Measurements from ENCODE around the gene FTL.
"Not testable (repeated sequence)": the region's sequence is repeated elsewhere in the genome, so short reads cannot be mapped to it uniquely, and the experiment has no call there.

The FTL gene

DNA sequence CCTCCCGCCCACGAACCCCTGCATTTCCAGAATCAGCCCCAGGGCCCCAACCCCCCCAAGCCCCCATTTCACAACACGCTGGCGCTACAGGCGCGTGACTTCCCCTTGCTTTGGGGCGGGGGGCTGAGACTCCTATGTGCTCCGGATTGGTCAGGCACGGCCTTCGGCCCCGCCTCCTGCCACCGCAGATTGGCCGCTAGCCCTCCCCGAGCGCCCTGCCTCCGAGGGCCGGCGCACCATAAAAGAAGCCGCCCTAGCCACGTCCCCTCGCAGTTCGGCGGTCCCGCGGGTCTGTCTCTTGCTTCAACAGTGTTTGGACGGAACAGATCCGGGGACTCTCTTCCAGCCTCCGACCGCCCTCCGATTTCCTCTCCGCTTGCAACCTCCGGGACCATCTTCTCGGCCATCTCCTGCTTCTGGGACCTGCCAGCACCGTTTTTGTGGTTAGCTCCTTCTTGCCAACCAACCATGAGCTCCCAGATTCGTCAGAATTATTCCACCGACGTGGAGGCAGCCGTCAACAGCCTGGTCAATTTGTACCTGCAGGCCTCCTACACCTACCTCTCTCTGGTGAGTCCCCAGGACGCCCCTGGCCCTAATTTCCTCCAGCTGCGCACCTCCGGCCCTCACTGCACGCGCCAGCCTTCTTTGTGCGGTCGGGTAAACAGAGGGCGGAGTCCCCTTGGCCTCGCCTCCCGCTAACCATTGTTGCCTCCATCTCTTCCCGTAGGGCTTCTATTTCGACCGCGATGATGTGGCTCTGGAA lies at the start of gene FTL:
Gene FTL (plus strand): TSS at position 270 of the 766 bp plus-strand sequence. CDS start 199 bp downstream, at position 469.
- DNase-seq = peak; percentile 96

DNA sequence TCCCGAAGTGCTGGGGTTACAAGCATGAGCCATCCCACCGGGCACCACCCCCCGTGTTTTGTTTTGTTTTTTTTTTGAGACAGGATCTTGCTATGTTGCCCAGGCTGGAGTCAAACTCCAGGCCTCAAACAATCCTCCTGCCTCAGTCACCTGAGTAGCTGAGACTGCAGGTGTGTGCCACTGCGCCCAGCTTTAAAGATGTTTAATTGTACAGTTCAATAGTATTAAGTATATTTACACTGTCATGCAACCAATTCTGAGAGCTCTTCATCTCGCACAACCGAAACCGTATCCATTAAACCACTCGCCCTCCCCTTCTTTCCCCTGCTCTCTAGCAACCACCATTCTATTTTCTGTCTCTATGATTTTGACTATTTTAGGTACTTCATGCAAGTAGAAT lies 49.4 kb upstream of the FTL start:
- DNase-seq = no peak

DNA sequence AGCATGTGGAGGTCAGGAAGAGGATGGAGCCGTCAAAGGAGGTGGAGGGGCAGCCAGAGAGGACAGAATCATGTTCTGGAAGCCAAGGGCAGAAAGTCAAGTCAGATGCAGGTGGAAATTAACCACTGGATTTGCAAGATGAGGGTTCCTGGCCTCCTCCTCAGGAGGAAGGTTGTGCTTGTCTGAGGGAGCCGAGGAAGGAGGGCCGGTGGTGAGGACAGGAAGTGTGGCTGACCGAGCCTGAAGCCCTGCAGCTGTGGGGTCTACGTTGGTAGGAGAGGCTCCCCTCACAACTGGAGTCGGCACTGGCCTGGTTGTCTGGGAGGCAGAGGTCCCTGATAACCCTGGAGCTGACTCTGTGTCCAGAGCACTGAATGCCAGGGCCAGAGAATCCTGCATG lies 47.0 kb upstream of the FTL start:
- no peak for DNase-seq

DNA sequence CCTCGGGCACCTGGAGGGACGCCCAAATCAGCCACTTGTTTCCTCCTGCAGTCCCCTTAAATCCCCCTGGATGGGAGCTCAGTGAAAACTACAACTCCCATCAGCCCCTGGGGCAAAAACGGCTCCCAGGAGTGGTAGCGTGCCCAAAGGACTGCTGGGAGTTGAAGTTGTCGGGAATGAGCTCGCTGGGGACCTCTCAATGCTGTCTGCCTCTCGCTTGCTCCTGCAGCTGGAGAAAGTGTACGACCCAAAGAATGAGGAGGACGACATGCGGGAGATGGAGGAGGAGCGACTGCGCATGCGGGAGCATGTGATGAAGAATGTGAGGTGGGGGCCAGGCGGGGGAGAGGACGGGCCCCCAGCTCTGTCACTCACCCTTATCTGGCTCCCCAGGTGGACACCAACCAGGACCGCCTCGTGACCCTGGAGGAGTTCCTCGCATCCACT lies 46.3 kb upstream of the FTL start:
- DNase-seq = no peak

DNA sequence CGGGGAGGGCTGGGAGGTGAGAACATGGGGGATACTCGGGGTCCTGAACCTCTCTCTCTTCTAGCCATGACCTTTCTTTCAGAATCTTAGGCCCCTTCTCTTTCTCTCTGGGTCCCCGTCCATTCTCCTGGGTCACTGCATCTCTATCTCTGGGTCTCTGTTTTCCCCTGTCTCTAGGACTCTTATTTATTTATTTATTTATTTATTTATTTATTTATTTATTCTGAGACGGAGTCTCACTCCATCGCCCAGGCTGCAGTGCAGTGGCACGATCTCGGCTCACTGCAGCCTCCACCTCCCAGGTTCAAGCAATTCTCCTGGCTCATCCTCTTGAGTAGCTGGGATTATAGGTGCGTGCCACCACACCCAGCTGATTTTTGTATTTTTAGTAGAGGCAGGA lies 45.8 kb upstream of the FTL start:
- DNase-seq = not testable (repeated sequence)

DNA sequence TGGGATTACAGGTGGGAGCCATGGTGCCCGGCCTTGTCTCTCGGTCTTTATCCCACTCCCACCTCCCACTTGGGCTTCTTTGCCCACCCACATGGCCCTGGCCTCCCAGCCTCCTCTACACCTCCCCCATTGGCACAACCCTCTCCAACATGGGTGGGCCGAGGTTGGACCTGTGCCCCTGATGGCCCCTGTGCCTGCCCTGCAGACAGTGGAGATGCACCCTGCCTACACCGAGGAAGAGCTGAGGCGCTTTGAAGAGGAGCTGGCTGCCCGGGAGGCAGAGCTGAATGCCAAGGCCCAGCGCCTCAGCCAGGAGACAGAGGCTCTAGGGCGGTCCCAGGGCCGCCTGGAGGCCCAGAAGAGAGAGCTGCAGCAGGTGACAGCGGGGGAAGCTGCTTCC lies 44.2 kb upstream of the FTL start:
- DNase-seq = no peak

DNA sequence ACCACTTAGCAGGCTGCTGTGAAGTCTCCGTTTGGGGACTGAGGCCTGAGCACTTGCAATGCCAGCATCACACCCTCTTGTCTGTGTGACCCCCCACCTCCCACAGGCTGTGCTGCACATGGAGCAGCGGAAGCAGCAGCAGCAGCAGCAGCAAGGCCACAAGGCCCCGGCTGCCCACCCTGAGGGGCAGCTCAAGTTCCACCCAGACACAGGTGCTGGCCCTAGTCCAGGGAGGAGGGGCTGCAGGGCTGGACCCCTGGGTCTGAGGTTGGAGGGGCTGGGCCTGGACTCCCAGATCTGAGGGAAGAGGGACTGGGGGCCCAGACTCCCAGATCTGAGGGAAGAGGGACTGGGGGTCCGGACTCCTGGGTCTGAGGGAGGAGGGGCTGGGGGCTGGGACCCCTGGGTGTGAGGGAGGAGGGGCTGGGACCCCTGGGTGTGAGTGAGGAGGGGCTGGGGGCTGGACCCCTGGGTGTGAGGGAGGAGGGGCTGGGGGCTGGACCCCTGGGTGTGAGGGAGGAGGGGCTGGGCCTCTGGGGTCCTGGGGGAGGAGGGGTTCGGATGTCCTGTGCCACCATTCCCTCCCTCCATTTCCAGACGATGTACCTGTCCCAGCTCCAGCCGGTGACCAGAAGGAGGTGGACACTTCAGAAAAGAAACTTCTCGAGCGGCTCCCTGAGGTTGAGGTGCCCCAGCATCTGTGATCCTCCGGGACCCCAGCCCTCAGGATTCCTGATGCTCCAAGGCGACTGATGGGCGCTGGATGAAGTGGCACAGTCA lies 43.2 kb upstream of the FTL start:
- no peak for DNase-seq

DNA sequence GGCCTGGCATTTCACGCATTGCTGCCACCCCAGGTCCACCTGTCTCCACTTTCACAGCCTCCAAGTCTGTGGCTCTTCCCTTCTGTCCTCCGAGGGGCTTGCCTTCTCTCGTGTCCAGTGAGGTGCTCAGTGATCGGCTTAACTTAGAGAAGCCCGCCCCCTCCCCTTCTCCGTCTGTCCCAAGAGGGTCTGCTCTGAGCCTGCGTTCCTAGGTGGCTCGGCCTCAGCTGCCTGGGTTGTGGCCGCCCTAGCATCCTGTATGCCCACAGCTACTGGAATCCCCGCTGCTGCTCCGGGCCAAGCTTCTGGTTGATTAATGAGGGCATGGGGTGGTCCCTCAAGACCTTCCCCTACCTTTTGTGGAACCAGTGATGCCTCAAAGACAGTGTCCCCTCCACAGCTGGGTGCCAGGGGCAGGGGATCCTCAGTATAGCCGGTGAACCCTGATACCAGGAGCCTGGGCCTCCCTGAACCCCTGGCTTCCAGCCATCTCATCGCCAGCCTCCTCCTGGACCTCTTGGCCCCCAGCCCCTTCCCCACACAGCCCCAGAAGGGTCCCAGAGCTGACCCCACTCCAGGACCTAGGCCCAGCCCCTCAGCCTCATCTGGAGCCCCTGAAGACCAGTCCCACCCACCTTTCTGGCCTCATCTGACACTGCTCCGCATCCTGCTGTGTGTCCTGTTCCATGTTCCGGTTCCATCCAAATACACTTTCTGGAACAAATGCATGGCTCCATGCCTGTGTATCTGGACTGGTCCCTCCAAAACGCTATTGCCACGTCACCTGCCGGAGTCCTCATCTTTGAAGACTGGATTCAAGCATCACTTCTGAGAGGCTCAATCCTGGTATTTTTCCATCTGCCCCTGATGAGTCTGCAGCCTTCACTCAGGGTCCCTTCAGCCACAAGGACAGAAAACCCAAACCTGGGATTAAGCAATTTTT lies 42.3 kb upstream of the FTL start:
- no peak for DNase-seq

DNA sequence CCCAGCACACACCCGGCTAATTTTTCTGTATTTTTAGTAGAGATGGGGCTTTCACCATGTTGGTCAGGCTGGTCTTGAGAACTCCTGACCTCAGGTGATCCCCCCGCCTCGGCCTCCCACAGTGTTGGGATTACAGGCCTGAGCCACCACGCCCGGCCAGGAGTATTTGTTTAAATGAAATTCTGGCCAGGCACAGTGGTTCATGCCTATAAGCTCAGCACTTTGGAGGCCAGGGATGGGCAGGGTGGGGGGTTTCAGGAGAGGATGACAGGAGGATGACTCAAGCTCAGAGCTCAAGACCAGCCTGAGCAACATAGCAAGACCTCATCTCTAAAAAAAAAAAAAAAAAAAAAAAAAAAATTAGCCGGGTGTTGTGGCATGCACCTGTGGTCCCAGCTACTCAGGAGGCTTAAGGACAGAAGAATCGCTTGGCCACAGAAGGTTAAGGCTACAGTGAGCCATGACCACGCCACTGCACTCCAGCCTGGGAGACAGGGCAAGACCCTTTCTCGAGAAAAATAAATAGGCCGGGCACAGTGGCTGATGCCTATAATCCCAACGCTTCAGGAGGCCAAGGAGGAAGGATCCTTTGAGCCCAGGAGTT lies 39.8 kb upstream of the FTL start:
- DNase-seq = no peak

DNA sequence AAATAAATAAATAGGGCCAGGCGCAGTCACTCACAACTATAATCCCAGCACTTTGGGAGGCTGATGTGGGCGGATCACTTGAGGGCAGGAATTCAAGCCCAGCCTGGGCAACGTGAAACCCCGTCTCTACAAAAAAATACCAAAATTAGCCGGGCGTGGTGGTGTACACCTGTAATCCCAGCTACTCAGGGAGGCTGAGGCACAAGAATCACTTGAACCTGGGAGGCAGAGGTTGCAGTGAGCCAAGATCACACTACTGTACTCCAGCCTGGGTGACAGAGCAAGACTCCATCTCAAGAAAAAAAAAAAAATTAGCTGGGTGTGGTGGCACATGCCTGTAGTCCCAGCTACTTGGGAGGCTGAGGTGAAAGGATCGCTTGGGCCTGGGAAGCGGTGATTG lies 39.2 kb upstream of the FTL start:
- not testable (repeated sequence) for DNase-seq

DNA sequence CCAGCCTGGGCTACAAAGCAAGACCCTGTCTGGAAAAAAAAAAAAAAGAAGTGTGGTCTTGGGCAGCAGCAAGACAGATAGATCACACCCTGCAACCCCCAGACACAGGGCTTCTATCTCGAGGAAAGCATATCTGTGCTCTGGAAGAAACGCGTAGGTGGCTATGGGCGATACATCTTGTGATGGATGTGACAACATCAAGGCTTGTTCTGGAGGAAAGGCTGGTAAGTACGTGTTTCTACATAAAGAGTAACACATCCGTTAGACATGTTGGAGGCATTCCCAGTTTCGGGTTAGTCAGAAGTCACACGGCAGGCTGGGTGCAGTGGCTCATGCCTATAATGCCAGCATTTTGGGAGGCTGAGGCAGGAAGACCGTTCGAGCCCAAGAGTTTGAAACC lies 38.2 kb upstream of the FTL start:
- no peak for DNase-seq

DNA sequence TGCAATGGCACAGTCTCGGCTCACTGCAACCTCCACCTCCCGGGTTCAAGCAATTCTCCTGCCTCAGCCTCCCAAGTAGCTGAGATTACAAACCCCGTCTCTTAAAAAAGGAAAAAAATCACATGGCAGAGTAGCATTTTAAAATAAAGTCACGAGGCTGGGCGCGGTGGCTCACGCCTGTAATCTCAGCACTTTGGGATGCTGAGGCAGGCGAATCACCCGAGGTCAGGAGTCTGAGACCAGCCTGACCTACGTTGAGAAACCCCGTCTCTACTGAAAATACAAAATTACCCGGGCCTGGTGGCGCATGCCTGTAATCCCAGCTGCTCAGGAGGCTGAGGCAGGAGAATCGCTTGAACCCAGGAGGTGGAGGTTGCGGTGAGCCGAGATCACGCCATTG lies 37.4 kb upstream of the FTL start:
- DNase-seq = not testable (repeated sequence)

DNA sequence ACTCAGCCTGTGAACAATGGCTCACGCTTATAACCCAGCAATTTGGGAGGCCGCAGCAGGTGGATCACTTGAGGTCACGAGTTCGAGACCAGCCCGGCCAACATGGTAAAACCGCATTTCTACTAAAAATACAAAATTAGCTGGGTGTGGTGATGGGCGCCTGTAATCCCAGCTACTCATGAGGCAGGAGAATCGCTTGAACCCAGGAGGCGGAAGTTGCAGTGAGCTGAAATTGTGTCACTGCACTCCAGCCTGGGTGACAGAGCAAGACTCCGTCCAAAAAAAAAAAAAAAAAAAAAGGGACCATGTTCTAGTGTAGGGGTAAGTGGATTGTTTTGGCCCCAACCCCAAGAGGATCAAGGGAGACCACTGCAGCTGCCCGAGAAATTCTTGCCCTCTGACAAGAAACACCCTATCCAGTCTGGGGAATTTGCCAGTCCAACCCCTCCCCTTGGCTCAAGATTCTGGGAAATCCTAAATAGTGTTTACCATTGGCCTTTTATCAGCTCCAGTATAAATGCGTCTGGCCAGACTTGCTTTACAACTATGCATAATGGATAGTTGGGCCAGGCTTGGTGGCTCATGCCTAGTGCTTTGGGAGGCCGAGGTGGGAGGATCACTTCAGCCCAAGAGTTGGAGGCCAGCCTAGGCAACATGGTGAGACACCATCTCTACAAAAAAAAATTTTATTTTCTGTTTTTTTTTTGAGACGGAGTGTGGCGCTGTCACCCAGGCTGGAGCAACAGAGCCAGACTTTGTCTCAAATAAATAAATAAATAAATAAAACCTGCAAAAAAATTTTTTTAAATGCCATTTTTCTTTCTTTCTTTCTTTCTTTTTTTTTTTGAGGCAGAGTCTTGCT lies 36.7 kb upstream of the FTL start:
- no peak for DNase-seq

DNA sequence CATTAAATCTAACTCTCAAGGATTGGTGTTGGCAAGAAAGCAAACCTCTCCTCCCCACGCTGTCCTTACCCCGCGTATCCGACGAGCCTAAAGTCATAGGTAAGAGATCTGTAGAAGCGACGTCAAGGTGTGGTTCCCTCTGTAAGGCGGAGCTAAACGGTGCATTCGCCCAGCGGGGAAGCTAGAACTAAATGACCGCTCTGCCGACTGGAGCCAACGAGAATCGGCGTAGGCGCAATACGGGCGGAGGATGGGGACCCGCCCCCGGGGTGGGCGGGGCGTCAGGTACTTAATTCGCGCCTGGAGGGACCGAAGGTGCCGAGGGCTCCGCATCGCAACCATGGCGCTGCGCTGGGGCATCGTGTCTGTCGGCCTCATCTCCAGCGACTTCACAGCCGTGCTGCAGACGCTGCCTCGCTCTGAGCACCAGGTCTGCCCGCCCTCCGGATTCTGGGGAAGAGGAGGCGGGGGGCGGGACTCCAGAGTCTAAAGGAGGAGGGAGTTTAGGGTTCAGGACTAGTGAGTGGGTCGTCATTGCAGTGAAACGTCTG lies 31.7 kb upstream of the FTL start, which contains the start of gene DHDH:
Gene DHDH (plus strand): TSS at position 318 of the 551 bp plus-strand sequence. CDS start 23 bp downstream, at position 341.
- peak; percentile 97 for DNase-seq

DNA sequence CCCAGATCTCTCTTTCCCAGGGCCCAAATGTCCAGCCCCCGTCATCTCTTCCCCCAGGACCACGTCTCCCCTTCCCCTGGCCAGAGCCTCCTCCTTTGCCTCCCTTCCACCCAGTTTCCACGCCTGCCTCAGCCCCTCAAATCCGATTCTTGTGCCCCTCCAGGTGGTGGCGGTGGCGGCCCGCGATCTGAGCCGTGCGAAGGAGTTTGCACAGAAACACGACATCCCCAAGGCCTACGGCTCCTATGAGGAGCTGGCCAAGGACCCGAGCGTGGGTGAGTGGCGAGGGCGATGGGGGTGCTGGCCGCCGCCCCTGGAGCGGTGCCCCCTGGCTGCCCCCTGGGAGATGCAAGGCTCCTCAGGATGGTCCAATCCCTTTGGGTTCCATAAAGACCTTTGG lies 30.3 kb upstream of the FTL start:
- DNase-seq = no peak

DNA sequence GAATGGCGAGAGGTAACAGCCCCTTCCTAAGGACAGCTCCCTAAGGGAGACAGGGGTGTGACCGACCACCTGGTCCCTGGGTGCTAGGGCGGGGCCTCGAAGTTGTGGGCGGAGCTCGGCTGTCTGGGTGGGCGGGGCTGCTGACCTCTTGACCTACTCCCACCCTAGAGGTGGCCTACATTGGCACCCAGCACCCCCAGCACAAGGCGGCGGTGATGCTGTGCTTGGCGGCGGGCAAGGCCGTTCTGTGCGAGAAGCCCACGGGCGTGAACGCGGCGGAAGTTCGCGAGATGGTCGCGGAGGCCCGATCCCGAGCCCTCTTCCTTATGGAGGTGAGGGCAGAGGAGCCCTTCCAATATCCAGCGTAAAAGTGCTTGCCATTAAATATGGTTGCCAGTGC lies 29.2 kb upstream of the FTL start:
- no peak for DNase-seq

DNA sequence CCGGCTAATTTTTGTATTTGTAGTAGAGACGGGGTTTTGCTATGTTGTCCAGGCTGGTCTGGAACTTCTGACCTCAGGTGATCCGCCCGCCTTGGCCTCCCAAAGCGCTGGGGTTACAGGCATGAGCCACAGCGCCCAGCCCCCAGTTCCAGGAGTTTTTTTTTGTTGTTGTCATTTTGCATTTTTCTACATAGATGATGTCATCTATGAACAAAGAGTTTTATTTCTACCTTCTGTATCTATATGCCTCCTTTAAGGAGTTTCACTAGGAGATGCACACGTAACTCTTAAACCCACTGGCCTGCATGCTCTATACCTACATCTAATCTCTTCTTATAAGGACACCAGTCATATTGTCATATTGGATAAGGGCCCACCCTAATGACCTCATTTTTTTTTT lies 26.9 kb upstream of the FTL start:
- DNase-seq = no peak

DNA sequence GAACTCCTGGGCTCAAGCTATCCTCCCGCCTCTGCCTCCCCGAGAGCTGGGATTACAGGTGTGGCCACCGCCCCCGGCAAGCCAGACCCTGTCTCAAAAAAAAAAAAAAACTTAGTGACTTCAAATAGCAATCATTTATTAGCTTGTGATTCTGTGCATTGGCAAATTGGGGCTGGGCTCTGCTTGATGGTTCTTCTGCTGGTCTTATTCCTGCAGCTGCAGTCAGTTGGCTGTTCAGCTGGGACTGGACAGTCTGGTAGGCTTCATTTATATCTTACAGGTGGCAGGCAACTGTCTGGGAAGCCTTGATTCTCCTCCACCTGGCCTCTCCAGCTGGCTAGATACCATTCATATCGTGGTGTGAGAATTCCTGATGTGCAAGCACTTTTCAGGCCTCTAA lies 24.2 kb upstream of the FTL start:
- DNase-seq = no peak

DNA sequence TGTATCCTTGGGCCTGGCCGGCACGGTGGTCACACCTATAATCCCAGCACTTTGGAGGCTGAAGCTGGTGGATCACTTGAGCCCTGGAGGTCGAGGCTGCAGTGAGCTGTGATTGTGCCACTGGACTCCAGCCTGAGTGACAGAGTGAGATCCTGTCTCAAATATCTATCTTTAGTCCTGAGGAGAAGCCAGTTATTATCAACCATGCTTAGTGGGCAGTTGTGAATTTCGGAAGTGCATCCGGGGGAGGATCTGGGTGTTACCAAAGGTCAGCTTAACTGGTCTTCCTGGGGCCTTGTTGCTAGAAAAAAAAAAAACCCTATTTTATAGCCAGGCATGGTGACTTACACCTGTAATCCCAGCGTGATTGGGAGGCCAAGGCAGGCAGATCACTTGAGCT lies 22.0 kb upstream of the FTL start:
- DNase-seq = no peak

DNA sequence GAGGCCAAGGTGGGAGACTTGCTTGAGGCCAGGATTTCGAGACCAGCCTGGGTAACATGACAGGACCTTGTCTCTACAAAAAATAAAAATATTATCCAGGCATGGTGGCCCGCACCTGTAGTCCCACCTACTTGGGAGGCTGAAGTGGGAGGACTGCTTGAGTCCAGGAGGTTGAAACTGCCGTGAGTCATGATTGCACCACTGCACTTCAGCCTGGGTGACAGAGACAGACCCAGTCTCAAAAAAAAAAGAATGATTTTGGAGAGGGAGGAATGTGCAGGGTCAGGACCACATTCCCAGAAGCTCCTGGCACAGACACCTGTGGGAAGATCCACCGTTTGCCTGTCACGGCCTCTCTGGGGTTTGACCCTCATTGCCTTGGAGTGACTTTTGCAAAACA lies 19.7 kb upstream of the FTL start:
- no peak for DNase-seq

DNA sequence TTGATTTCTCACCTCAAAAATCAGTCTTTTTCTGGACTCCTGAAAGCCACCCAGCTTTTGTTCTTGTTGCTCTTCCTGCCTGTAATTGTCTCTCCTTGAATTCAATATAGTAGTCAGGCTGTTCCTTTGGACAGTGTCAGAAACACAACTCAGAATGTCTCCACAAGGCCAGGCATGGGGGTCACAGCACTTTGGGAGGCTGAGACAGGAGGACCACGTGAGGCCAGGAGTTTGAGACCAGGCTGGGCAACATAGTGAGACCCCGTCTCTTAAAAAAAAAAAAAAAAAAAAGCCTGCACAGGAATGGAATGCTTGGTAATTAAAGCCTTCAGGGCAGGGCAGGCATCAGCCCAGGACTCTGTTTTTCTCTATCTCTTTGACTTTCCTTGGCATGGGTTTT lies 19.3 kb upstream of the FTL start:
- DNase-seq = no peak
